OCI-LY1 (cell line): ENCODE data around the gene CFAP65.

Experiments used
- H2AFZ ChIP-seq: fragments of 200-600 bp; sonication (generic), shearing (Covaris generic); 2 replicates; pipeline ENCODE4 v1.6.0; 2014; ENCODE audit warnings: antibody characterized with exemption, mild to moderate bottlenecking, low read length
- H3F3A ChIP-seq: fragments of 200-600 bp; sonication (generic), shearing (Covaris generic); 2 replicates; pipeline ENCODE4 v1.6.0; 2014; ENCODE audit warnings: mild to moderate bottlenecking, antibody characterized with exemption, low read length, moderate library complexity; ENCODE audit not compliant: insufficient read depth
- H3K27ac ChIP-seq: fragments of 200-600 bp; sonication (generic); 2 replicates; pipeline ENCODE4 v1.5.1; 2014; ENCODE audit warnings: low read length, mixed run types, mild to moderate bottlenecking, low read depth; ENCODE audit not compliant: poor library complexity, severe bottlenecking
- H3K27me3 ChIP-seq: fragments of 200-600 bp; sonication (generic); 2 replicates; pipeline ENCODE4 v1.6.0; 2014; ENCODE audit warnings: antibody characterized with exemption, mild to moderate bottlenecking, low read length, moderate library complexity; ENCODE audit not compliant: insufficient read depth
- H3K36me3 ChIP-seq: fragments of 200-600 bp; sonication (generic); 2 replicates; pipeline ENCODE4 v1.6.1; 2014; ENCODE audit warnings: mild to moderate bottlenecking, antibody characterized with exemption, low read length, moderate library complexity, mixed read lengths; ENCODE audit not compliant: insufficient read depth
- H3K4me1 ChIP-seq: fragments of 200-600 bp; sonication (generic); 2 replicates; pipeline ENCODE4 v1.5.1; 2014; ENCODE audit warnings: mild to moderate bottlenecking, low read length, moderate library complexity; ENCODE audit not compliant: insufficient read depth, severe bottlenecking
- H3K4me2 ChIP-seq: fragments of 200-600 bp; sonication (generic), shearing (Covaris generic); 2 replicates; pipeline ENCODE4 v1.6.1; 2014; ENCODE audit warnings: low read length
- H3K4me3 ChIP-seq: fragments of 200-600 bp; sonication (generic); 2 replicates; pipeline ENCODE4 v1.5.1; 2014; ENCODE audit warnings: low read length, low read depth, mild to moderate bottlenecking, mixed read lengths; ENCODE audit not compliant: poor library complexity, severe bottlenecking
- H3K79me2 ChIP-seq: fragments of 200-600 bp; shearing (Covaris generic); 2 replicates; pipeline ENCODE4 v1.6.1; 2016; ENCODE audit warnings: mixed run types, low read length, mixed read lengths; ENCODE audit not compliant: insufficient read depth
- H3K9ac ChIP-seq: fragments of 200-600 bp; sonication (generic), shearing (Covaris generic); 2 replicates; pipeline ENCODE4 v1.6.1; 2014; ENCODE audit warnings: mild to moderate bottlenecking, low read length, mixed read lengths
- H3K9me2 ChIP-seq: fragments of 200-600 bp; sonication (generic), shearing (Covaris generic); 2 replicates; pipeline ENCODE4 v1.6.1; 2014; ENCODE audit warnings: low read depth, mild to moderate bottlenecking, low read length, mixed read lengths
- H3K9me3 ChIP-seq: fragments of 200-600 bp; shearing (Covaris generic); 2 replicates; pipeline ENCODE4 v1.6.1; 2014; ENCODE audit warnings: low read length, mixed read lengths
- H4K20me1 ChIP-seq: fragments of 200-600 bp; sonication (generic), shearing (Covaris generic); 2 replicates; pipeline ENCODE4 v1.6.0; 2016; ENCODE audit warnings: mild to moderate bottlenecking, low read length; ENCODE audit not compliant: insufficient read depth
- EZH2 ChIP-seq: fragments of 200-600 bp; sonication (generic), shearing (Covaris generic); IDR thresholded peaks from 2 replicates; pipeline ENCODE4 v1.8.0; 2017; ENCODE audit warnings: borderline replicate concordance, mixed run types, mild to moderate bottlenecking, antibody characterized with exemption, low read length, moderate library complexity, mixed read lengths
- TF ChIP-seq, protein P1 (sequence below): fragments of 200-600 bp; sonication (generic), shearing (Covaris generic); IDR thresholded peaks from 2 replicates; pipeline ENCODE4 v1.5.1; 2017; ENCODE audit warnings: mild to moderate bottlenecking, antibody characterized with exemption, low read length, moderate library complexity, mixed read lengths

The CFAP65 gene

GRCh38 chr2:218995972-218996711 lies 45.2 kb downstream of the CFAP65 start:
- Histone ChIP-seq H4K20me1 (no peaks in the 10 kb centered on the region), H3K9ac (no peak overlapping the region), H3K4me3 (peak overlapping the region; percentile 36), H3K79me2 (no peaks in the 10 kb centered on the region), H3K36me3 (no peaks in the 10 kb centered on the region), H3K27me3 (peaks cover 5% of the 10 kb centered on the region), H3K27ac (no peak overlapping the region), H3F3A (no peaks in the 10 kb centered on the region), H3K9me2 (no peaks in the 10 kb centered on the region), H3K4me1 (no peaks in the 10 kb centered on the region), H2AFZ (no peak overlapping the region), H3K9me3 (no peaks in the 10 kb centered on the region), H3K4me2 (peak overlapping the region; percentile 43; the same call in 1 of the 2 replicates)
- no peak for TF ChIP-seq EZH2
- TF ChIP-seq, protein P1, sequence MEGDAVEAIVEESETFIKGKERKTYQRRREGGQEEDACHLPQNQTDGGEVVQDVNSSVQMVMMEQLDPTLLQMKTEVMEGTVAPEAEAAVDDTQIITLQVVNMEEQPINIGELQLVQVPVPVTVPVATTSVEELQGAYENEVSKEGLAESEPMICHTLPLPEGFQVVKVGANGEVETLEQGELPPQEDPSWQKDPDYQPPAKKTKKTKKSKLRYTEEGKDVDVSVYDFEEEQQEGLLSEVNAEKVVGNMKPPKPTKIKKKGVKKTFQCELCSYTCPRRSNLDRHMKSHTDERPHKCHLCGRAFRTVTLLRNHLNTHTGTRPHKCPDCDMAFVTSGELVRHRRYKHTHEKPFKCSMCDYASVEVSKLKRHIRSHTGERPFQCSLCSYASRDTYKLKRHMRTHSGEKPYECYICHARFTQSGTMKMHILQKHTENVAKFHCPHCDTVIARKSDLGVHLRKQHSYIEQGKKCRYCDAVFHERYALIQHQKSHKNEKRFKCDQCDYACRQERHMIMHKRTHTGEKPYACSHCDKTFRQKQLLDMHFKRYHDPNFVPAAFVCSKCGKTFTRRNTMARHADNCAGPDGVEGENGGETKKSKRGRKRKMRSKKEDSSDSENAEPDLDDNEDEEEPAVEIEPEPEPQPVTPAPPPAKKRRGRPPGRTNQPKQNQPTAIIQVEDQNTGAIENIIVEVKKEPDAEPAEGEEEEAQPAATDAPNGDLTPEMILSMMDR, result peak; percentile 77

DNA sequence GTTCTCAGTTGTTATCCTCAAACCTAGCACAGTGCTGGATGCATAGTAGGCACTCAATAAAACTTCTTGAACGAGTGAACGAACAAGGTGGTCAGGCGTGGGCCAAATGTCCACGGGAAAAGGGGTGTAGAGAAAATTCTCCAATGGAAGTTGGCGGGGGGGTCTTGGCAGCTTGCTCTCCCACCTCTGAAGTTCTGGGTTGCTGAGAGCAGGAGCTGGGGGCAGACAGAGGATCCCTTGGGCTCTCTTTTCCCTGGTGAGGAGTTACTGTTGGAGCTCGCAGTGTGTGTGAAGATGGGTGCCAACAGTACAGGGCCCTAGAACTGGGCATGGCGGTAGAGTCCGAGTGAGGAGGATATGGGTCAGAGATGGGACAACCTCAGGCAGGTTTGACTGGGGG lies 45.8 kb downstream of the CFAP65 start:
- no peak overlapping the region for H3K27ac ChIP-seq
- H3K9me3 ChIP-seq, result no peaks in the 10 kb centered on the region
- H4K20me1 ChIP-seq, result no peaks in the 10 kb centered on the region
- H3F3A ChIP-seq, result no peaks in the 10 kb centered on the region
- H3K4me2 ChIP-seq, result no peak overlapping the region
- H3K4me1 ChIP-seq, result no peaks in the 10 kb centered on the region
- no peak overlapping the region for H3K9ac ChIP-seq
- H2AFZ ChIP-seq, result no peak overlapping the region
- no peaks in the 10 kb centered on the region for H3K36me3 ChIP-seq
- peaks cover 1% of the 10 kb centered on the region for H3K27me3 ChIP-seq
- no peak overlapping the region for H3K4me3 ChIP-seq
- TF ChIP-seq, protein P1, result no peak
- TF ChIP-seq EZH2, result no peak
- H3K9me2 ChIP-seq, result no peaks in the 10 kb centered on the region
- no peaks in the 10 kb centered on the region for H3K79me2 ChIP-seq

DNA sequence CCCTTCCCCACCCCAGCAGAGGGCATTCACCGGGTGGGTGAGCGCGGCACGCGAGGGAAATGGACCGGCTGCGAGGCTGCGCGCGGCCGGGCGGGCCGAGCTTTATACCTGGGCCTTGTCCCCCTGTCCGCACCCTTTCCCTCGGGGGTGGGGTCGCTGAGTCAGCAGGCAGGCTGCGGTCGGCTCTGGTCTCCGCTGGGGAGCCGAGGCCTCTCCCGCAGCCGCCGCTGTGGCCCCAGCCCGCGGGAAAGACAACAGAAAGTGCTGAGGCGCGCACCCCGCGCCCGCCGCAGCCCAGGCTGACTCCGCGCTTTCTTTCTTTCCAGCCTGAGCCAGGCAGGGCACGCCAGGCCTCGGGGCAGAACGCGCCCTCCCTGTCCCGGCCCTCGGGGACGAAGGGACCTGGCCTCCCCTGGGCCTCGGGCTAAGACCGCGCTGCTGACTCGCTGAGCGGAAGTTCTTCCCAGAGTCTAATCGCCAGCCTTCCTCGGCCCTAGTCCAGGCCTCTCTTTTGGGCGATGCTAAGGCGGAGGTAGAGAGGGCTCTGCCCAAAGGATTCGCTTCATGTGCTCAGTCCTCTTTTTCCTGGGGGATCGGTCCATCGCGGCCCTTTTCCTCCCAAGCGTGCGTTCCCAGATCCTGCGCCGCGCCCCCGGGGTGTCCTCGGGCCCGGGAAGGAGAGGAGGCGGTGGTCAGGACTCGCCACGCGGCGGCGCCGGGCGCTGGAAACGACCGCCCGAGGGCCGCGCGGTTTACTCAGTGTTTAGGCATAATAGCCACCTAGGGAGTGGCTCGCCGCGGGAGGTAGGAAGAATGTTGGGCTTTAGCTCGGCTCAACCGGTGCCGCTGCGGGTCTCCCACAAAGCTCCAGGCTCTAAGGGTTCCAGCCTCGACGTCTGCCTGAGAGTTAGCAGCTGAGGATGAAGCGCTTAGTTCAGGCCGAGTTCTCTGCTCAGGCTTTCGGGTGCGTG lies 47.7 kb downstream of the CFAP65 start, which contains the start of gene CRYBA2:
TSS of gene CRYBA2 (minus strand) at position 78 of the 971 bp plus-strand sequence. CDS start 246 bp downstream, outside the sequence.
- H3K4me2 ChIP-seq, result no peak within 1 kb of the TSS
- TF ChIP-seq, protein P1, result no peak
- no peak for TF ChIP-seq EZH2
- H3K36me3 ChIP-seq, result no peaks in the 10 kb centered on the region
- no peaks in the 10 kb centered on the region for H3K9me2 ChIP-seq
- no peak within 1 kb of the TSS for H3K4me3 ChIP-seq
- H3K4me1 ChIP-seq, result no peaks in the 10 kb centered on the region
- no peak within 1 kb of the TSS for H2AFZ ChIP-seq
- no peaks in the 10 kb centered on the region for H3F3A ChIP-seq
- no peaks in the 10 kb centered on the region for H4K20me1 ChIP-seq
- no peaks in the 10 kb centered on the region for H3K9me3 ChIP-seq
- H3K9ac ChIP-seq, result no peak within 1 kb of the TSS
- no peaks in the 10 kb centered on the region for H3K79me2 ChIP-seq
- no peaks in the 10 kb centered on the region; the same call in 1 of the 2 replicates for H3K27me3 ChIP-seq
- no peak within 1 kb of the TSS for H3K27ac ChIP-seq
